HG02623 (cell line): ENCODE measurements around the gene CLSTN2.

ENCODE experiments used
- ATAC-seq: cut with Tn5 transposase; IDR thresholded peaks from one replicate; pipeline ENCODE4 v1.9.1; 2021; ENCODE audit warnings: moderate library complexity; ENCODE audit not compliant: unreplicated experiment

The CLSTN2 gene

GRCh38 chr3:140089403-140090072 is 154.6 kb downstream of the CLSTN2 start:
- no peak for ATAC-seq

- ATAC-seq, result no peak
Measured at GRCh38 chr3:140091143-140091542, 156.2 kb downstream of the CLSTN2 start.

- no peak for ATAC-seq
Measured at GRCh38 chr3:140092848-140093536, 158.0 kb downstream of the CLSTN2 start.

GRCh38 chr3:140093742-140094141 is 158.8 kb downstream of the CLSTN2 start:
- no peak for ATAC-seq

- no peak for ATAC-seq
Measured at GRCh38 chr3:140094487-140094886, 159.5 kb downstream of the CLSTN2 start.

- no peak for ATAC-seq
Measured at GRCh38 chr3:140096037-140096436, 161.1 kb downstream of the CLSTN2 start.

- ATAC-seq, result no peak
Measured at GRCh38 chr3:140097874-140098635, 163.1 kb downstream of the CLSTN2 start.

- ATAC-seq, result no peak
Measured at GRCh38 chr3:140100479-140100878, 165.5 kb downstream of the CLSTN2 start.

GRCh38 chr3:140103166-140103565 is 168.2 kb downstream of the CLSTN2 start:
- no peak for ATAC-seq

GRCh38 chr3:140103986-140104645 is 169.1 kb downstream of the CLSTN2 start:
- no peak for ATAC-seq

GRCh38 chr3:140113996-140114788 is 179.2 kb downstream of the CLSTN2 start:
- no peak for ATAC-seq

GRCh38 chr3:140114789-140115080 is 179.8 kb downstream of the CLSTN2 start:
- no peak for ATAC-seq

GRCh38 chr3:140117096-140117526 is 182.1 kb downstream of the CLSTN2 start:
- no peak for ATAC-seq

- ATAC-seq, result no peak
Measured at GRCh38 chr3:140122183-140122582, 187.2 kb downstream of the CLSTN2 start.

- no peak for ATAC-seq
Measured at GRCh38 chr3:140128217-140128616, 193.2 kb downstream of the CLSTN2 start.

- no peak for ATAC-seq
Measured at GRCh38 chr3:140128631-140129030, 193.6 kb downstream of the CLSTN2 start.

GRCh38 chr3:140129768-140130284 is 194.8 kb downstream of the CLSTN2 start:
- no peak for ATAC-seq

GRCh38 chr3:140131895-140132294 is 196.9 kb downstream of the CLSTN2 start:
- no peak for ATAC-seq

GRCh38 chr3:140134231-140134965 is 199.4 kb downstream of the CLSTN2 start:
- ATAC-seq, result no peak

- no peak for ATAC-seq
Measured at GRCh38 chr3:140135461-140135860, 200.5 kb downstream of the CLSTN2 start.
